HepG2 (cell line): Measurements from ENCODE around the gene POLR2J. TPM values are rescaled to one million over a fixed set of nuclear protein-coding genes. Genes with fewer than 3 reads are reported as not detected.

Source experiments
- AKAP8 ChIP-seq: sonication (generic); formaldehyde crosslinking; IDR thresholded peaks from 2 replicates; pipeline ENCODE4 v1.5.1; 2020; ENCODE audit warnings: mild to moderate bottlenecking, missing genetic modification reagents
- CHD2 ChIP-seq: IDR thresholded peaks from 2 replicates; pipeline ENCODE4 v1.6.1; 2011; ENCODE audit warnings: low read depth, low read length, improper control_type of control experiment
- KAT2B ChIP-seq: fragments of 150-350 bp; IDR thresholded peaks from 2 replicates; pipeline ENCODE4 v1.6.1; 2014; ENCODE audit warnings: low read depth, low read length, borderline replicate concordance
- SPEN ChIP-seq: sonication (generic); formaldehyde crosslinking; IDR thresholded peaks from 2 replicates; pipeline ENCODE4 v1.5.1; 2020; ENCODE audit warnings: low read depth, mild to moderate bottlenecking, missing genetic modification reagents
- SUZ12 ChIP-seq: fragments of 150-350 bp; IDR thresholded peaks from 2 replicates; pipeline ENCODE4 v1.6.1; 2014; ENCODE audit warnings: low read depth, low read length
- THAP11 ChIP-seq: IDR thresholded peaks from 2 replicates; pipeline ENCODE4 v1.6.1; 2016; ENCODE audit warnings: missing biosample characterization, missing genetic modification reagents
- ZNF337 ChIP-seq: sonication (generic); formaldehyde crosslinking; IDR thresholded peaks from 2 replicates; pipeline ENCODE4 v1.5.1; 2020; ENCODE audit warnings: missing genetic modification reagents, low read depth, mild to moderate bottlenecking, borderline replicate concordance
- ZNF44 ChIP-seq: sonication (generic); formaldehyde crosslinking; IDR thresholded peaks from 2 replicates; pipeline ENCODE4 v1.5.1; 2020; ENCODE audit warnings: mild to moderate bottlenecking, missing genetic modification reagents
- ZNF563 ChIP-seq: sonication (generic); formaldehyde crosslinking; IDR thresholded peaks from 2 replicates; pipeline ENCODE4 v1.8.0; 2022; ENCODE audit warnings: mild to moderate bottlenecking, moderate library complexity, missing genetic modification reagents
- polyA plus RNA-seq, 8 experiments: library from polyadenylated mRNA; depleted of rRNA in 3 of 8; stranded (reverse) in 7 of 8; unstranded in 1 of 8; fragments of >200 nt; fragmentation: Illumina TruSeq in 4 of 8; extraction: Trizol in 4 of 8; gene quantifications; 2 replicates each; pipeline versions ENCODE4 v1.2.1 to v1.2.3, GENCODE V29; 2011 to 2016; ENCODE audit warnings: low read depth in 4 of 8, missing spikeins in 1 of 8, mixed read lengths in 1 of 8; ENCODE audit not compliant: insufficient read depth in 1 of 8
- total RNA-seq, 5 experiments: library from RNA; depleted of rRNA; stranded (reverse); fragments of >200 nt; fragmentation: Illumina TruSeq; extraction: Trizol; gene quantifications; 2 replicates each; pipeline ENCODE4 v1.2.3, GENCODE V29; 2016; ENCODE audit warnings: low read depth in 1 of 5
- TF ChIP-seq, protein P1 (sequence below): sonication (generic); formaldehyde crosslinking; IDR thresholded peaks from 2 replicates; pipeline ENCODE4 v1.4.0; 2020; ENCODE audit warnings: missing genetic modification reagents
- TF ChIP-seq, protein P2 (sequence below): sonication (generic); formaldehyde crosslinking; IDR thresholded peaks from 2 replicates; pipeline ENCODE4 v1.5.0; 2020; ENCODE audit warnings: mild to moderate bottlenecking, missing genetic modification reagents
- TF ChIP-seq, protein P3 (sequence below): sonication (generic); formaldehyde crosslinking; conservative IDR thresholded peaks from 2 replicates; pipeline ENCODE4 v1.4.0; 2020; ENCODE audit warnings: missing genetic modification reagents
- TF ChIP-seq, protein P4 (sequence below): sonication (generic); formaldehyde crosslinking; IDR thresholded peaks from 2 replicates; pipeline ENCODE4 v1.5.0; 2020; ENCODE audit warnings: missing genetic modification reagents
- TF ChIP-seq, protein P5 (sequence below): sonication (generic); formaldehyde crosslinking; IDR thresholded peaks from 2 replicates; pipeline ENCODE4 v1.9.0; 2021; ENCODE audit warnings: missing genetic modification reagents, borderline replicate concordance
- TF ChIP-seq, protein P6 (sequence below): sonication (generic); formaldehyde crosslinking; IDR thresholded peaks from 2 replicates; pipeline ENCODE4 v1.4.0; 2020; ENCODE audit warnings: missing genetic modification reagents, mild to moderate bottlenecking, borderline replicate concordance

The POLR2J gene
- total and polyA plus RNA-seq, 2 of the 13 experiments (the other 11 are each of a cell fraction or from before 2014, with no cell fraction given): 41.2 to 71.4 TPM

DNA sequence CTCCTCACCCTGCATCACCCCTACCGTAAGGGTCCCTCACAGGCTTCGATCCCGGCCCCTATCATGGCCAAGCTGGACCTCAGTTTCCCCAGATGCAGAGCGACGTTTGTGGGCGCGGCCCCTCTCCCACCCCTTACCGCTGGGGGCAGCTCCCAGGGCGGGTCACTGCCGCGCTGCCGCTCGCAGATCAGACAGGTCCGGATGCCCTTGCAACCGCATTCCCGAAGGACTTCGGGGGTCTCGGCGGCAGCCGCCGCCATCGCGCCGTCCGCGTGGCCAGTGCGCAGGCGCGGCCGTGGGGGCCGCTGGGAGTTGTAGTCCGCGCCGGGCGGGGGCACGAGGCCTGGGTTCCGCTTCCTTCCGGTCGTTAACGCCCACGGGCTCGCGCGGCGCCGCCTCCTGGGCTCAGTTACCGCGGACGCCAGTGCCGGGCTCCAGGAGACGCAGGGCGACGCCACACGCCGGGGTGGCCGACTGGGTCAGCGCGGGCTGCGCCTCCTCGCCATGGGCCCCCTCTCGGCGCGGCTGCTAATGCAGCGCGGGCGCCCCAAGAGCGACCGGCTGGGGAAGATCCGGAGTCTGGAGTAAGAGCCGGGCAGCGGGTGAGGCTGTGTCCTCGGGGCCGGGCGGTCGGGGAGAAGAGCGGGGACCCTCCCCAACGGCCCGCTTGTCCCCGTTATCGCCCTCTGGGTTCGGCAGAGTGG, 14.0 kb downstream of the POLR2J start, which contains the start of the genes ALKBH4 and LRWD1 (continued):
- TF ChIP-seq CHD2: no peak
- peak; percentile 75 for TF ChIP-seq SUZ12
- TF ChIP-seq THAP11 (CRISPR knock-in tag): peak; percentile 100
- TF ChIP-seq, protein P1, sequence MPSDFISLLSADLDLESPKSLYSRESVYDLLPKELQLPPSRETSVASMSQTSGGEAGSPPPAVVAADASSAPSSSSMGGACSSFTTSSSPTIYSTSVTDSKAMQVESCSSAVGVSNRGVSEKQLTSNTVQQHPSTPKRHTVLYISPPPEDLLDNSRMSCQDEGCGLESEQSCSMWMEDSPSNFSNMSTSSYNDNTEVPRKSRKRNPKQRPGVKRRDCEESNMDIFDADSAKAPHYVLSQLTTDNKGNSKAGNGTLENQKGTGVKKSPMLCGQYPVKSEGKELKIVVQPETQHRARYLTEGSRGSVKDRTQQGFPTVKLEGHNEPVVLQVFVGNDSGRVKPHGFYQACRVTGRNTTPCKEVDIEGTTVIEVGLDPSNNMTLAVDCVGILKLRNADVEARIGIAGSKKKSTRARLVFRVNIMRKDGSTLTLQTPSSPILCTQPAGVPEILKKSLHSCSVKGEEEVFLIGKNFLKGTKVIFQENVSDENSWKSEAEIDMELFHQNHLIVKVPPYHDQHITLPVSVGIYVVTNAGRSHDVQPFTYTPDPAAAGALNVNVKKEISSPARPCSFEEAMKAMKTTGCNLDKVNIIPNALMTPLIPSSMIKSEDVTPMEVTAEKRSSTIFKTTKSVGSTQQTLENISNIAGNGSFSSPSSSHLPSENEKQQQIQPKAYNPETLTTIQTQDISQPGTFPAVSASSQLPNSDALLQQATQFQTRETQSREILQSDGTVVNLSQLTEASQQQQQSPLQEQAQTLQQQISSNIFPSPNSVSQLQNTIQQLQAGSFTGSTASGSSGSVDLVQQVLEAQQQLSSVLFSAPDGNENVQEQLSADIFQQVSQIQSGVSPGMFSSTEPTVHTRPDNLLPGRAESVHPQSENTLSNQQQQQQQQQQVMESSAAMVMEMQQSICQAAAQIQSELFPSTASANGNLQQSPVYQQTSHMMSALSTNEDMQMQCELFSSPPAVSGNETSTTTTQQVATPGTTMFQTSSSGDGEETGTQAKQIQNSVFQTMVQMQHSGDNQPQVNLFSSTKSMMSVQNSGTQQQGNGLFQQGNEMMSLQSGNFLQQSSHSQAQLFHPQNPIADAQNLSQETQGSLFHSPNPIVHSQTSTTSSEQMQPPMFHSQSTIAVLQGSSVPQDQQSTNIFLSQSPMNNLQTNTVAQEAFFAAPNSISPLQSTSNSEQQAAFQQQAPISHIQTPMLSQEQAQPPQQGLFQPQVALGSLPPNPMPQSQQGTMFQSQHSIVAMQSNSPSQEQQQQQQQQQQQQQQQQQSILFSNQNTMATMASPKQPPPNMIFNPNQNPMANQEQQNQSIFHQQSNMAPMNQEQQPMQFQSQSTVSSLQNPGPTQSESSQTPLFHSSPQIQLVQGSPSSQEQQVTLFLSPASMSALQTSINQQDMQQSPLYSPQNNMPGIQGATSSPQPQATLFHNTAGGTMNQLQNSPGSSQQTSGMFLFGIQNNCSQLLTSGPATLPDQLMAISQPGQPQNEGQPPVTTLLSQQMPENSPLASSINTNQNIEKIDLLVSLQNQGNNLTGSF (CRISPR knock-in tag): no peak
- no peak for TF ChIP-seq ZNF337 (CRISPR knock-in tag)
- TF ChIP-seq, protein P2, sequence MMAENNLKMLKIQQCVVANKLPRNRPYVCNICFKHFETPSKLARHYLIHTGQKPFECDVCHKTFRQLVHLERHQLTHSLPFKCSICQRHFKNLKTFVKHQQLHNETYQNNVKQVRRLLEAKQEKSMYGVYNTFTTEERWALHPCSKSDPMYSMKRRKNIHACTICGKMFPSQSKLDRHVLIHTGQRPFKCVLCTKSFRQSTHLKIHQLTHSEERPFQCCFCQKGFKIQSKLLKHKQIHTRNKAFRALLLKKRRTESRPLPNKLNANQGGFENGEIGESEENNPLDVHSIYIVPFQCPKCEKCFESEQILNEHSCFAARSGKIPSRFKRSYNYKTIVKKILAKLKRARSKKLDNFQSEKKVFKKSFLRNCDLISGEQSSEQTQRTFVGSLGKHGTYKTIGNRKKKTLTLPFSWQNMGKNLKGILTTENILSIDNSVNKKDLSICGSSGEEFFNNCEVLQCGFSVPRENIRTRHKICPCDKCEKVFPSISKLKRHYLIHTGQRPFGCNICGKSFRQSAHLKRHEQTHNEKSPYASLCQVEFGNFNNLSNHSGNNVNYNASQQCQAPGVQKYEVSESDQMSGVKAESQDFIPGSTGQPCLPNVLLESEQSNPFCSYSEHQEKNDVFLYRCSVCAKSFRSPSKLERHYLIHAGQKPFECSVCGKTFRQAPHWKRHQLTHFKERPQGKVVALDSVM (CRISPR knock-in tag): no peak
- TF ChIP-seq, protein P3, sequence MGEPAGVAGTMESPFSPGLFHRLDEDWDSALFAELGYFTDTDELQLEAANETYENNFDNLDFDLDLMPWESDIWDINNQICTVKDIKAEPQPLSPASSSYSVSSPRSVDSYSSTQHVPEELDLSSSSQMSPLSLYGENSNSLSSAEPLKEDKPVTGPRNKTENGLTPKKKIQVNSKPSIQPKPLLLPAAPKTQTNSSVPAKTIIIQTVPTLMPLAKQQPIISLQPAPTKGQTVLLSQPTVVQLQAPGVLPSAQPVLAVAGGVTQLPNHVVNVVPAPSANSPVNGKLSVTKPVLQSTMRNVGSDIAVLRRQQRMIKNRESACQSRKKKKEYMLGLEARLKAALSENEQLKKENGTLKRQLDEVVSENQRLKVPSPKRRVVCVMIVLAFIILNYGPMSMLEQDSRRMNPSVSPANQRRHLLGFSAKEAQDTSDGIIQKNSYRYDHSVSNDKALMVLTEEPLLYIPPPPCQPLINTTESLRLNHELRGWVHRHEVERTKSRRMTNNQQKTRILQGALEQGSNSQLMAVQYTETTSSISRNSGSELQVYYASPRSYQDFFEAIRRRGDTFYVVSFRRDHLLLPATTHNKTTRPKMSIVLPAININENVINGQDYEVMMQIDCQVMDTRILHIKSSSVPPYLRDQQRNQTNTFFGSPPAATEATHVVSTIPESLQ: no peak
- TF ChIP-seq ZNF563 (CRISPR knock-in tag): peak; percentile 80; the same call in 1 of the 2 replicates
- no peak for TF ChIP-seq ZNF44 (CRISPR knock-in tag)
- TF ChIP-seq, protein P4, sequence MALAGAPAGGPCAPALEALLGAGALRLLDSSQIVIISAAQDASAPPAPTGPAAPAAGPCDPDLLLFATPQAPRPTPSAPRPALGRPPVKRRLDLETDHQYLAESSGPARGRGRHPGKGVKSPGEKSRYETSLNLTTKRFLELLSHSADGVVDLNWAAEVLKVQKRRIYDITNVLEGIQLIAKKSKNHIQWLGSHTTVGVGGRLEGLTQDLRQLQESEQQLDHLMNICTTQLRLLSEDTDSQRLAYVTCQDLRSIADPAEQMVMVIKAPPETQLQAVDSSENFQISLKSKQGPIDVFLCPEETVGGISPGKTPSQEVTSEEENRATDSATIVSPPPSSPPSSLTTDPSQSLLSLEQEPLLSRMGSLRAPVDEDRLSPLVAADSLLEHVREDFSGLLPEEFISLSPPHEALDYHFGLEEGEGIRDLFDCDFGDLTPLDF (CRISPR knock-in tag): peak; percentile 48; the same call in 1 of the 2 replicates
- TF ChIP-seq, protein P5, sequence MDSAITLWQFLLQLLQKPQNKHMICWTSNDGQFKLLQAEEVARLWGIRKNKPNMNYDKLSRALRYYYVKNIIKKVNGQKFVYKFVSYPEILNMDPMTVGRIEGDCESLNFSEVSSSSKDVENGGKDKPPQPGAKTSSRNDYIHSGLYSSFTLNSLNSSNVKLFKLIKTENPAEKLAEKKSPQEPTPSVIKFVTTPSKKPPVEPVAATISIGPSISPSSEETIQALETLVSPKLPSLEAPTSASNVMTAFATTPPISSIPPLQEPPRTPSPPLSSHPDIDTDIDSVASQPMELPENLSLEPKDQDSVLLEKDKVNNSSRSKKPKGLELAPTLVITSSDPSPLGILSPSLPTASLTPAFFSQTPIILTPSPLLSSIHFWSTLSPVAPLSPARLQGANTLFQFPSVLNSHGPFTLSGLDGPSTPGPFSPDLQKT (CRISPR knock-in tag): 0 out of 2 replicates have a peak, but pooled peaks have one; percentile 8
- TF ChIP-seq SPEN: peak; percentile 87
- TF ChIP-seq AKAP8 (CRISPR knock-in tag): peak; percentile 82; the same call in 1 of the 2 replicates
- TF ChIP-seq, protein P6, sequence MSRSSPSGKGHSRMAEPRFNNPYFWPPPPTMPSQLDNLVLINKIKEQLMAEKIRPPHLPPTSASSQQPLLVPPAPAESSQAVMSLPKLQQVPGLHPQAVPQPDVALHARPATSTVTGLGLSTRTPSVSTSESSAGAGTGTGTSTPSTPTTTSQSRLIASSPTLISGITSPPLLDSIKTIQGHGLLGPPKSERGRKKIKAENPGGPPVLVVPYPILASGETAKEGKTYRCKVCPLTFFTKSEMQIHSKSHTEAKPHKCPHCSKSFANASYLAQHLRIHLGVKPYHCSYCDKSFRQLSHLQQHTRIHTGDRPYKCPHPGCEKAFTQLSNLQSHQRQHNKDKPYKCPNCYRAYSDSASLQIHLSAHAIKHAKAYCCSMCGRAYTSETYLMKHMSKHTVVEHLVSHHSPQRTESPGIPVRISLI: no peak
- no peak for TF ChIP-seq KAT2B
